SU-DHL-6 (cell line): ENCODE measurements around the gene GPR87.

ENCODE experiments used
- EZH2phosphoT487 ChIP-seq: fragments of 200-600 bp; sonication (generic), shearing (Covaris generic); conservative IDR thresholded peaks from 2 replicates; pipeline ENCODE4 v1.6.1; 2018; ENCODE audit warnings: mild to moderate bottlenecking, antibody characterized with exemption, low read length, moderate library complexity, mixed read lengths
- TF ChIP-seq, protein P1 (sequence below): fragments of 200-600 bp; sonication (generic); IDR thresholded peaks from one replicate; pipeline ENCODE4 v1.5.1; 2017; ENCODE audit warnings: antibody characterized with exemption, mild to moderate bottlenecking, low read length, moderate library complexity; ENCODE audit not compliant: insufficient read depth, poor library complexity, severe bottlenecking

- TF ChIP-seq, protein P1, sequence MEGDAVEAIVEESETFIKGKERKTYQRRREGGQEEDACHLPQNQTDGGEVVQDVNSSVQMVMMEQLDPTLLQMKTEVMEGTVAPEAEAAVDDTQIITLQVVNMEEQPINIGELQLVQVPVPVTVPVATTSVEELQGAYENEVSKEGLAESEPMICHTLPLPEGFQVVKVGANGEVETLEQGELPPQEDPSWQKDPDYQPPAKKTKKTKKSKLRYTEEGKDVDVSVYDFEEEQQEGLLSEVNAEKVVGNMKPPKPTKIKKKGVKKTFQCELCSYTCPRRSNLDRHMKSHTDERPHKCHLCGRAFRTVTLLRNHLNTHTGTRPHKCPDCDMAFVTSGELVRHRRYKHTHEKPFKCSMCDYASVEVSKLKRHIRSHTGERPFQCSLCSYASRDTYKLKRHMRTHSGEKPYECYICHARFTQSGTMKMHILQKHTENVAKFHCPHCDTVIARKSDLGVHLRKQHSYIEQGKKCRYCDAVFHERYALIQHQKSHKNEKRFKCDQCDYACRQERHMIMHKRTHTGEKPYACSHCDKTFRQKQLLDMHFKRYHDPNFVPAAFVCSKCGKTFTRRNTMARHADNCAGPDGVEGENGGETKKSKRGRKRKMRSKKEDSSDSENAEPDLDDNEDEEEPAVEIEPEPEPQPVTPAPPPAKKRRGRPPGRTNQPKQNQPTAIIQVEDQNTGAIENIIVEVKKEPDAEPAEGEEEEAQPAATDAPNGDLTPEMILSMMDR, result no peak
- TF ChIP-seq EZH2phosphoT487, result no peak
These were observed 5.9 kb upstream of the GPR87 start for GRCh38 chr3:151322511-151322910.
